HG03280 (cell line): Measurements from ENCODE around the gene CHIA.
"Not testable (repeated sequence)": the region's sequence is repeated elsewhere in the genome, so short reads cannot be mapped to it uniquely, and the experiment has no call there.

Source experiments
- ATAC-seq: cut with Tn5 transposase; IDR thresholded peaks from one replicate; pipeline ENCODE4 v1.9.1; 2021; ENCODE audit warnings: mild to moderate bottlenecking, moderate library complexity; ENCODE audit not compliant: unreplicated experiment

CHIA gene

DNA sequence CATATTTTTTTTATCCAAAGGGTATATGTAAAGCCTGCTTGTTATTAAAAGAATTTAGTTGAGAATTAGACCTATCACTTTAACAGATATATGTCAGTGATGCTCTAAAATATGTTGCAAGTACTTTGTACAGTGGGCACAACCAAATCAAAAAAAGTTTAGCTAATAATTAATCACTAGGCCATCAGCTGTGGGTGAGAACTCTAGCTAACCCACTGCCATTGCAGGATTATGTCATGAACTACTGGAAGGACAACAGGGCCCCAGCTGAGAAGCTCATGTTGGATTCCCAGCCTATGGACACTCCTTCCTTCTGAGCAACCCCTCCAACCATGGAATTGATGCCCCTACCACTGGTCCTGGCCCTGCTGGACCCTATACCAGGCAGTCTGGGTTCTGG is 6.8 kb upstream of the CHIA start:
- no peak for ATAC-seq

DNA sequence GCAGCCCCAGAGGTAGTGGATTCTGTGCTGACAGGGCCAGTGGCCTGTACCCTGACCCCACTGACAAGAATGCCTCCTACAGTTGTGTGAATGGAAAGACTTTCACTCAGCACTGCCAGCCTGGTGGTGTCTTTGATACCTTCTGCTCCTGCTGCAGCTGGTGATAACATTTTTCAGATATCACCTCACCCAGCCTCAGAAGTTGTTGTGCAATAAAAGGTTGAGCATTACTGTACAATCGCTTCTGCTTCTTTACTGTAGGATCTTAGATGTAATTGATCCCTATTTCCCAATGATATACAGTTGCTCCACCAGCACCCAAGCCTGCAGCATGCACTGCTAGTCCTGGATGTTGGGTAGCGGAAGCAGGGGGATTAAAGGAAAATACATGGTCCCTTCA is 4.8 kb upstream of the CHIA start:
- ATAC-seq: no peak

DNA sequence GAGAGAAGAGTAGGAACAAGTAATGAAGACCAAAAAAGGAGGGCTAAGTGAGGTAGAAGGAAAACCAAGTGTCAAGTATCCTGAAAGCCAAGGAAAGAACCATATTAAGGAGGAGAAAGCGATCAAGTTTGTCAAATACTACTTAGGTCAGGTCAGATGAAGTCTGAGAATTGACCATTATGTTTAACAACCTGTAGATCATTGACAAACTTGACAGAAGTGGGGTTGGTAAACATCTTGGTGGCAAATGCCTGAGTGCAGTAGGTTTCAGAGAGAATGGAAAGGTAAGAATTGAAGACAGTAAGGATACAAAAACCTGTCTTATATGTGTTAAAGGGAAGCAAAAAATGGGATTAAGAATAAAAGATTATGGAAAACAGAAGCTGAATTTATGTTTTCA is 3.7 kb upstream of the CHIA start:
- no peak for ATAC-seq

DNA sequence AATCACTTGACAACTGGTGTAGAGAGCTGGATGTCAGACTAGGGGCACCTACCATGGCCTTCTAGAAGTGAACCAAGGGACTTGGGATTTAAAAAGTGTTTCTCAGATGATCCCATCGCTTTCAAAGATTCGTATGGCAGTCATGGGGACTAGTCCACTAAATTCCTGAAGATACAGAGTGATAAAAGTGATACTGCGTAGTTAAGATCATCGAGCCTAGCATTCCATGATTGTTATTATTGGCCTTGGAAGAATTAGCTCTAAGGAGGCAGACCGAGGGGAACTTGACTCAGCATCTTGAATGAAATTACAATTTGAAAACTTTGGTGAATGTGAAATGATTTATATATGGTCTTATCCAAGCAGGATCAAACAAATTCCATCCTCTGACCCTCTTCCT is 1.3 kb upstream of the CHIA start:
- no peak for ATAC-seq

DNA sequence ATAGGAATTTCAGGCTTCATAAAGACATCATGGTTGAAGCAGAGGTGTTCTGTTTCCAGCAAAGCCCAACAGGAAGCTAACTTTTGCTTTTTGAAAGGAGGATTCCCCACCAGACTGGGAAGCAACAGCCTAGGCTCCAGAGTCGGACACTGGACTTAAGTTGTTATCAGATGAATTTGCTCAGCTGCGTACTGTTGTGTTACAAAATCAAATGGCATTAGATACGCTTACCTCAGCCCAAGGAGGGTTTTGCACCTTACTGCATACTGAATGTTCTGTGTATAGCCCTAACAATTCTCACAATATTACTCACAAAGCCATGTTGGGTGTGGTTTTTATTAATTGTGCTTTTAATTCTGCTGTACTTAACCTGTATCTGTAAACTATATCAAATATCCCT is 547 bp upstream of the CHIA start:
- ATAC-seq: no peak

DNA sequence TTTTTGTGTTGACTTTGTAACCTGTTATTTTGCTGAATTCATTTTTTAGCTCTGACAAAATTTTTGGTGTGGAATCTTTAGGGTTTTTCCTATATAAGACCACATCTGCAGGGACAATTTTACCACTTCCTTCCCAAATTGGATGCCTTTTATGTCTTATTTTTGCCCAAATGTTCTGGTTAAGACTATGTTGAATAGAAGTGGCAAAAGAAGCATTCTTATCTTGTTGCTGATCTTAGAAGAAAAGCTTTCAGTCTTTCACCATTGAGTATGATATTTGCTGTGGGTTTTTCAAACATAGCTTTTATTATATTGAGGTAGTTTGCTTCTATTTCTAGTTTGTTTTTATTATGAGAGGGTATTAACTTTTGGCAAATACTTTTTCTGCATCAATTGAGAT is 3.7 kb downstream of the CHIA start:
- no peak for ATAC-seq

DNA sequence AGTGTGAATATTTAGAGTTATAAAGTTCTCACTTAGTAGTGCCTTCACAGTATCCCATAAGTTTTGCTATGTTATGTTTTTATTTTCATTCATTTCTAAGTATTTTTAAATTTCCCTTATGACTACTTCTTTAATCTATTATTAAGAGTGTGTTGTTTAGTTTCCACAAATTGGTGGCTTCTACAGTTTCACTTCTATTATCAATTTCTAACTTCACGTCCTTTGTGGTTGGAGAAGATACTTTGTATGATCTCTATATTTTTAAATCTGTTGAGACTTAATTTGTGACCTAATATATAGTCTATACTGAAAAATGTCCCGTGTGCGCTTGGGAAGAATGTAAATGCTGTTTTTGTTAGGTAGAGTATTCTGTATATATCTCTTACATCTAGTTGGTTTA is 11.7 kb downstream of the CHIA start:
- no peak for ATAC-seq

DNA sequence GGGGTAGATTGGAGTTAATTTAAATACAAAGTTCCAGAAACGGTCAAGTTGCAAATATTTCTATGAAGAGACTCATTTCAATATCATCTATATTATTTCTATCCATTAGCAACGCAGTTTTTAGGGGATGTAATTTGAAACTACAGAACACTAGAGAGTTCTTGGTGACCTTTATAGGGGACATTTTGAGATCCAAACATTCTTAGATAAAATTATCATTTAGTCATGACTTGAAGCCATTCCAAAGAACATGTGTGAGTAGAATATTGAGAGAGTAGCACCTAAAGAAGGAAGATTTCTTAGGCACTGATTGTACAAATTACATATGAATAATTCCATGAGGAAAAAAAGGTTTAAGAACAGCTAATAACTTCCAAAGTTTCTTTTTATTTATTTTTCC is 19.0 kb downstream of the CHIA start:
- ATAC-seq: no peak

DNA sequence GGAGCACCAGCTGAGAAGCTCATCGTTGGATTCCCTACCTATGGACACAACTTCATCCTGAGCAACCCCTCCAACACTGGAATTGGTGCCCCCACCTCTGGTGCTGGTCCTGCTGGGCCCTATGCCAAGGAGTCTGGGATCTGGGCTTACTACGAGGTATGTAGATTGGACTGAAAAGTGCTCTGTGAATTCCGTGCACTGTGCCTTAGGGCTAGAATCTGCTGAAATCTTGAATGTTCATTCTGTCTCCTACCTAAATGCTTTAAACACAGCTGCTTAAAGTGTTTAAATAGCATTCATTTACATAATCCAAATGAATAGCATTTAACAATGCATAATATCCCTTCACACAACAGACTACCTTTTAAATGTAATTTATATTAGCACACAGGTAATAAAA is 27.9 kb downstream of the CHIA start:
- ATAC-seq: no peak

DNA sequence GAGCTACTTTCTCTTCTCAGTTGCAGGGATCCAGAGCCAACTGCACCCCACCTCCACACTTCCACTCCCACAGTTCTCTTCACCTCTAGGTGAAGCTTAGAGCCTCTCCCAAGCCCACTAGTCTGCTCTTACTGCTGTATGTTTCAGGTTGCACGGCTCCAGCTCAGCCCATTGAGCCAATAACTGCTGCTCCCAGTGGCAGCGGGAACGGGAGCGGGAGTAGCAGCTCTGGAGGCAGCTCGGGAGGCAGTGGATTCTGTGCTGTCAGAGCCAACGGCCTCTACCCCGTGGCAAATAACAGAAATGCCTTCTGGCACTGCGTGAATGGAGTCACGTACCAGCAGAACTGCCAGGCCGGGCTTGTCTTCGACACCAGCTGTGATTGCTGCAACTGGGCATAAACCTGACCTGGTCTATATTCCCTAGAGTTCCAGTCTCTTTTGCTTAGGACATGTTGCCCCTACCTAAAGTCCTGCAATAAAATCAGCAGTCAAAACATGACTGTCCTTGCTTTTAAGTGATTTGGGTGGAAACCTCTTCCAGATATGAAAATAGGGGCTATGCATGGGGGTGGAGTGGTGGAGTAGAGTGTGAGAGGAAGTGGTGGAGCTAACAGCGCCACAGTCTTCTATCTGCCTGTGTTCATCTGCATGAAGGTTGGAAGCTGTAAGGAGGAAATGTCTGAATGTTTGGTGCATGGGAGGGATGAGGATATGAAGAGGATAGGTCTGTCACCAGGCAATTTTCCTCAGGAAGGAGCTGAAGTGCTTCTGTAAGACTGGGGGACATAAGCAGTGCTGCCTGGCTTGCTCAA is 29.6 kb downstream of the CHIA start:
- ATAC-seq: no peak

DNA sequence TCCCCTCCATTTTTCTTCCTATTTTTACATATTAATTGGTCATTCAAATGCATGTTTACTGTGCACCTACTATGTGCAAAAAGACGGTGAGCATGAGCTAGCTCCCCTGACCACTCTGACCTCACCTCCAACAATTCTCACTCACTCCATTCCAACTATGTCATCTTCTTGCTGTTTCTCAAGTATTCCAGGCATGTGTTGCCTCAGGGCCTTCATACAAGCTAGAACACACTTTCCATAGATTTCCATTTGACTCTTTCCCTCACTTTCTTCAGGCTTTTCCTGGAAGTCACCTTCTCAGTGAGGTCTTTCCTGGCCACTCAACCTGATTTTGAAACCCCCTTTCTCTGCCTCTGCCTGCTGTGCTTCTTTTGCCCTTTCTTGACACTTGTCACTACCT is 32.6 kb downstream of the CHIA start:
- no peak for ATAC-seq

DNA sequence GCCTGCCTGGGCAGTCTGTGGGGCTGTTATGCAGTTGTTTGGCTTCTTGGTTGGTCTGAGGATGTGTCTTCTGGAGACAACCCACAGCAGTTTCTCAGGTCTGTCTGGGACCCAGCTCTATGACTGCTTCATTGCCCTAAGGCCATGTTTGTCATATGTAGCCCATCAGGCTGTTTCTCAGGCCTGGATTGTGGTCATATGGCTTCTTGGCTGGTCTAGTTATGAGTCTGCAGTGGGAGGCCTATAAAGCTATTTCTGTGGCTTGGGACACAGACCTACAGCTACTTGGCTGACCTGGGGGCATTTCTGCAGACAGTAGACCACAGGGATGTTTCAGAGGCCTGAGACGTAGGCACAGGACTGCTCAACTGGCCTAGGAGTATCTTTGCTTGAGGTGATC is 41.5 kb downstream of the CHIA start:
- ATAC-seq: no peak

DNA sequence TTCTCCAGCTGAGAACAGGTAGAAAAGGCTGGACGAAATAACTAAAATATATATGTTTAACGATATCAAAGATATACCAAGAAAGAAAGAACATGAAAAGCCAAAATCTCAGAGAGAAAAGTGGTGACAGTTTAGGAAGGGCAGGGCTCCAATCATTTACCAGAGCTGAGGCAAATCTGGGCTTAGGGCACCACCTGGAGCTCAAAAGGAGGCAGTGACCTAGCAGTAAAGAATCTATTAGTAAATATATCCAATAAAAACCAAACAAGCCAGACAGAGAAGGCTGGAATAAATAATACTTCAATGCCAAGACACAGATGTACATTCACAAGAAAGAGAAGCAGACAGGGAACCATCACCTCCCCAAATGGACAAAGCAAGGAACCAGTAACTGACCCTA is 43.5 kb downstream of the CHIA start:
- no peak for ATAC-seq

DNA sequence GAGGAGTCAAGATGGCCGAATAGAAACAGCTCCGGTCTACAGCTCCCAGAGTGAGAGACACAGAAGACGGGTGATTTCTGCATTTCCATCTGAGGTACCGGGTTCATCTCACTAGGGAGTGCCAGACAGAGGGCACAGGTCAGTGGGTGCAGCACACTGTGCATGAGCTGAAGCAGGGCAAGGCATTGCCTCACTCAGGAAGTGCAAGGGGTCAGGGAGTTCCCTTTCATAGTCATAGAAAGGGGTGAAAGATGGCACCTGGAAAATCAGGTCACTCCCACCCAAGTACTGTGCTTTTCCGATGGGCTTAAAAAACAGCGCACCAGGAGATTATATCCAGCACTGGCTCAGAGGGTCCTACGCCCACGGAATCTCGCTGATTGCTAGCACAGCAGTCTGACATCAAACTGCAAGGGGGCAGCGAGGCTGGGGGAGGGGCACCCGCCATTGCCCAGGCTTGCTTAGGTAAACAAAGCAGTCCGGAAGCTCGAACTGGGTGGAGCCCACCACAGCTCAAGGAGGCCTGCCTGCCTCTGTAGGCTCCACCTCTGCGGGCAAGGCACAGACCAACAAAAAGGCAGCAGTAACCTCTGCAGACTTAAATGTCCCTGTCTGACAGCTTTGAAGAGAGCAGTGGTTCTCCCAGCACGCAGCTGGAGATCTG is 44.7 kb downstream of the CHIA start:
- not testable (repeated sequence) for ATAC-seq

DNA sequence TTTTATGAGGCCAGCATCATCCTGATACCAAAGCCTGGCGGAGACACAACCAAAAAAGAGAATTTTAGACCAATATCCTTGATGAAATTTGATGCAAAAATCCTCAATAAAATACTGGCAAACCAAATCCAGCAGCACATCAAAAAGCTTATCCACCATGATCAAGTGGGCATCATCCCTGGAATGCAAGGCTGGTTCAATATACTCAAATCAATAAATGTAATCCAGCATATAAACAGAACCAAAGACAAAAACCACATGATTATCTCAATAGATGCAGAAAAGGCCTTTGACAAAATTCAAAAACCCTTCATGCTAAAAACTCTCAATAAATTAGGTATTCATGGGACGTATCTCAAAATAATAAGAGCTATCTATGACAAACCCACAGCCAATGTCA is 48.2 kb downstream of the CHIA start:
- not testable (repeated sequence) for ATAC-seq

DNA sequence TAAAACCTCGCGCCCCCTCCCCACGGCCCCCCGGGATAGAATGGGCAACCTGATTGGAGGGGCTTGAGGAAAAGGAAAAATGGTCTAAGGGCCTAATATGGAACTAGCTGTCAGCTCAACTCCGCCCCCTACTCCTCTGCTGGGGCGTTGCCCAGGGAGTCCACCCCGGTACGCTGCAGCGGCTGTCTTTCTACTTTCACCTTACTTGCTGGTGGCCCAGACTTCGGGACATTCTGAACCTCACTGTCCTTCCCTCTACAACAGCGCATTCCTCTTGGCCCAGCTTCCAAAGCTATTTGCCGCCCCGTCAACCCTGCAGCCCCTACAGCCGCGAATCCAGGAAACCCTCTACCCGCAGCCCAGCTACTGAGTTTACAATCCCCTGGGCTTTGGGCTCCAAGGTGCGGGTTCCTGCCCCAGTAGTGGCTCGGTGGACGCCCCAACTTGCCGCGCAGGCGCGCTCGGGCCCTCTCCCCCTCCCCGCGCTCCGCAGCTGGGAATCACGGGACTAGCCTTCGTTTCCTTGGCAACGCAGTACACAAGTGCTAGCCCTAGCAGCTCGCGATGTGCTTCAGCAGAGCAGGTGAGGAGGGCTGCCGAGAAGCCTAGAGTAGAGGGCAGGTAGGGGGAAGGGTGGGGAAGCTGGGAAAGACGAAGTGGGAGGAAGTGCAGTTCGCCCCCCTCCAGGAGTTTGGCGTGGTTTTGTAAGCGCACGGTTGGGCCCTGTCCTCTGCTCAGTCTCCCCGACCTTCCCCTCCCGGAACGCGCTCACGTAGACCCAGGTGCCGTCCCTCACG is 55.6 kb downstream of the CHIA start:
- ATAC-seq: peak; percentile 95

DNA sequence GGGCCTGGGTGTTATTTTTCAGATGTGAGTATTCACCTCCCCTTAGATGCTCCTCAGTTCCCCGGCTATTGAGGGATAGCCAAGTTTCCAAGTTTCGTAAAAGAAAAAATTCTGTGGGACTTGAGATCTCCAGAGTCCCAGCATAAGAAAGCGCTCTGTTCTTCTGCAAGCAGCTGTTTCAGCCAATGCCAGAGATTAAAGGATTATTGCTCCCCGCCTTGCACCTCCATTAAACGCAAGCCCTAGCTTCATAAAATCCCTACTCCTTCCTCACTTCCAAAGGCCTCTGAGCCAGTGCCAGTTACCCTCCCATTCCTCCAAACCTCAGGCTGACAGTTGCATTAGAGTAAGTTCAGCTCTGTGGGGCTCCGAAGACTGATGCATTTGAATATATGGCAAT is 56.4 kb downstream of the CHIA start:
- ATAC-seq: no peak

DNA sequence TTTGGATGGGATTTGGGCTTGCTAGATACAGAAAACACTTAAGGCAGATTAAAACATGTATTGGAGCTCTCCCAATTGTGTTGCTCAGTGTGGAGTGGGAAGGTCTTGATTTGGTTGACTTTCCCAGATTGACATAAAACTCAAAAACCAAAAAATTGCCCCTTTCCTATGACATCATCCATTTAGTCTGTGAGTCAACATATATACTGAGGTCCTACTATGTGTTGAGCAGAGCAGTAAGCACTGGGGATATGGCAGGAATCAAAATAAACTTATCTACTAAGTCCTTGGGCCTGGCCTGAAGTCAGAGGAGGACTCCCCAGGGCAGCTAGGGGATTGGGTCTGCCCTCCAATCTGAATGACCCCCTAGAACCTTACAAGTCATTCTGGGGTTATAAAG is 61.0 kb downstream of the CHIA start:
- no peak for ATAC-seq

DNA sequence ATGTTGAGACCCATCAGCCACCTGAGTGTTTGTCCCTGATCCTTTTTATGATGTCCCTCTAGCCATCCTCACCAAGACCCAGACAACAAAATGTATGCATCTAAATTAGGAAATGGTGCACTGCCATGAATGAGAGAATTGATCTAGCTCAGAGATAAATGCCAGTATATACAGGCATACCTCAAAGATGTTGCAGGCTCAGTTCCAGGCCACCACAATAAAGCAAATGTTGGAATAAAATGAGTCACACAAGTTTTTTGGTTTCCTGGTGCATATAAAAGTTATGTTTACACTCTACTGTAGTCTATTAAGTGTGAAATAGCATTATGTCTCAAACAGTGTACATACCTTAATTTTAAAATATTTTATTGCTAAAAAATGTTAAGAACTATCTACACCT is 63.9 kb downstream of the CHIA start:
- ATAC-seq: no peak

DNA sequence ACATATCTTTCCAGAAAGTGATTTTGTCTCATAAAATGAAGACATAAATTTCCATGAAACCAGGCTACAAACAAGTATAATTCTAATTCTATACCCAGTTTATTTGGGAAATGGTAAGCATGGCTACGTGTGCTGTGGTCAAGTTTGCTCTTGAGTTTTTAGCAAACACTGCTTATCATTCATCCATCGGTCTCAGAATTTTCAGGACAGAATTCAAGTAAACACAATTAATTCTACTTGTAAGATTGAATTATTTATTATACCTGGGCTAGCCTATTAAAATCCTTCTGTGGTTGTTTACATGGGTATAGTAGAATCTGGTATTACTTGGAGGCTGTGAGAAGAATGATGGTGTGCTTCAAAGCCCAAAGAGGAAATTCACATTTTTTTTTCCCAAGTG is 68.3 kb downstream of the CHIA start:
- ATAC-seq: no peak

DNA sequence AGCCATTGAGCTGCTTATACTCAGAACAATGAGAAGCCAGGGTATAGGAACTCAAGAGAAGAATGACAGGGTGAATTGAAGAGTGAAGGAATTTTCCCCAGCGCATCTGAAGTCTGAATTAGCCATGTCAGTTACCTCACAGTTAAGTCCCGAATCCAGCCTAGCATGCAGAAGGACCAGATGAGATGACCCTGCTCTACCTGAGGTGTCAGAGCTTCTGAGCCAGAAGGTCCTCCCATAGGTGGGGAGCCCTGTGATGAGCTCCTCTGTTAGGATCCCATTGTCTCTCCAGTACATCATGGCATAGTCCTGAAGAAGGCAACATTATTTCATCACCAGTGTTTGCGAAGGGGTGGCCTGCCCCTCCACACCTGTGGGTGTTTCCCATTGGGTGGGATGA is 68.7 kb downstream of the CHIA start:
- ATAC-seq: no peak

DNA sequence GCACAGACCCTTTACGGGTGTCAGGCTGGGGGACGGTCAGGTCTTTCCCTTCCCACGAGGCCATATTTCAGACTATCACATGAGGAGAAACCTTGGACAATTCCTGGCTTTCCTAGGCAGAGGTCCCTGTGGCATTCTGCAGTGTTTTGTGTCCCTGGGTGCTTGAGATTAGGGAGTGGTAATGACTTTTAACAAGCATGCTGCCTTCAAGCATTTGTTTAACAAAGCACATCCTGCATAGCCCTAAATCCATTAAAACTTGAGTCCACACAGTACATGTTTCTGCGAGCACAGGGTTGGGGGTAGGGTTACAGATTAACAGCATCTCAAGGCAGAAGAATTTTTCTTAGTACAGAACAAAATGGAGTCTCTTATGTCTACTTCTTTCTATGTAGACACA is 69.6 kb downstream of the CHIA start:
- not testable (repeated sequence) for ATAC-seq
